Endometrial microvascular endothelial cells (primary cell): Measurements from ENCODE around the gene PTF1A. TPM values are rescaled to one million over a fixed set of nuclear protein-coding genes. Genes with fewer than 3 reads are reported as not detected.

Source experiments
- in situ Hi-C: cut with HindIII; loops from 2 replicates; pipeline ENCODE4 v1.10.0; 2017; ENCODE audit warnings: low sequenced_read_pairs, low pct_unique_long_range_greater_than_20kb; ENCODE audit errors: inconsistent ontology term
- total RNA-seq: library from RNA; depleted of rRNA; stranded (reverse); fragments of >200 nt; gene quantifications from one replicate; pipeline ENCODE4 v1.2.3, GENCODE V29; 2015; ENCODE audit errors: inconsistent ontology term

Gene PTF1A
- total RNA-seq, 1 donor from 2014 or later, result not detected

GRCh38 chr10:23174977-23175512, 17.1 kb upstream of the PTF1A start:
- in situ Hi-C loops, result no loop called here

GRCh38 chr10:23186178-23186577, 5.9 kb upstream of the PTF1A start:
- in situ Hi-C loops, result no loop called here

GRCh38 chr10:23186697-23187096, 5.4 kb upstream of the PTF1A start:
- in situ Hi-C loops, result no loop called here

GRCh38 chr10:23187155-23187554, 5.0 kb upstream of the PTF1A start:
- in situ Hi-C loops, result no loop called here

- in situ Hi-C loops, result no loop called here
Observed at GRCh38 chr10:23189024-23189423, 3.1 kb upstream of the PTF1A start.

- in situ Hi-C loops, result no loop called here
Observed at GRCh38 chr10:23190872-23191763, 994 bp upstream of the PTF1A start.

GRCh38 chr10:23192712-23193434, 761 bp downstream of the PTF1A start:
- in situ Hi-C loops, result no loop called here

- in situ Hi-C loops, result no loop called here
Observed at GRCh38 chr10:23193435-23194074, 1.4 kb downstream of the PTF1A start.

- in situ Hi-C loops, result no loop called here
Observed at GRCh38 chr10:23194471-23194965, 2.4 kb downstream of the PTF1A start.

GRCh38 chr10:23194966-23195845, 3.1 kb downstream of the PTF1A start:
- in situ Hi-C loops, result no loop called here

GRCh38 chr10:23195846-23196600, 3.9 kb downstream of the PTF1A start:
- in situ Hi-C loops, result no loop called here

GRCh38 chr10:23196915-23197314, 4.8 kb downstream of the PTF1A start:
- in situ Hi-C loops, result no loop called here

GRCh38 chr10:23197416-23197861, 5.3 kb downstream of the PTF1A start:
- in situ Hi-C loops, result no loop called here

GRCh38 chr10:23198610-23198939, 6.5 kb downstream of the PTF1A start:
- in situ Hi-C loops, result no loop called here

GRCh38 chr10:23198940-23199767, 7.0 kb downstream of the PTF1A start:
- in situ Hi-C loops, result no loop called here

- in situ Hi-C loops, result no loop called here
Observed at GRCh38 chr10:23199768-23200511, 7.8 kb downstream of the PTF1A start.
